ENCODE data around the gene ZNF433.

- TF ChIP-seq CTCF (IDR thresholded peaks at IDR 0.05) (no peak), POLR2AphosphoS5 (IDR thresholded peaks at IDR 0.05) (no peak), POLR2A (IDR thresholded peaks at IDR 0.05) (no peak)
These were observed 65.3 kb downstream of the ZNF433 start for GRCh38 chr19:11970174-11970573.

All from prostate gland (tissue), 2 donors.